Calu3 (cell line): ENCODE measurements around the gene EGR1. TPM values are rescaled to one million over a fixed set of nuclear protein-coding genes. Genes with fewer than 3 reads are reported as not detected.
A peak's percentile ranks its signal among the peaks of the same experiment; 100 is the strongest.

ENCODE experiments used
- BruUV-seq: library from RNA; stranded (reverse); fragments of 400-500 nt; replicated peaks from 2 replicates; lab custom pipeline; 2021; lab: Mats Ljungman, UMichigan
- CTCF ChIA-PET: fragments of 300-600 bp; sonication (Branson Sonifier 250); formaldehyde crosslinking; loops from one replicate; lab custom pipeline; 2022; ENCODE audit warnings: antibody characterized with exemption; lab: Charles Lee
- DNase-seq: peaks from one replicate; pipeline ENCODE4 v3.0.0; 2022
- H3K27ac Mint-ChIP-seq: one replicate; pipeline ENCODE4 v1.8.0; 2022; ENCODE audit warnings: mixed read lengths; ENCODE audit not compliant: unreplicated experiment
- H3K27me3 Mint-ChIP-seq: one replicate; pipeline ENCODE4 v1.8.0; 2022; ENCODE audit warnings: mixed read lengths; ENCODE audit not compliant: unreplicated experiment
- H3K36me3 Mint-ChIP-seq: one replicate; pipeline ENCODE4 v1.8.0; 2022; ENCODE audit warnings: mild to moderate bottlenecking, moderate library complexity, mixed read lengths; ENCODE audit not compliant: insufficient read depth, unreplicated experiment
- H3K4me1 Mint-ChIP-seq: one replicate; pipeline ENCODE4 v1.8.0; 2022; ENCODE audit warnings: mild to moderate bottlenecking, low read depth, mixed read lengths; ENCODE audit not compliant: unreplicated experiment
- H3K4me3 Mint-ChIP-seq: one replicate; pipeline ENCODE4 v1.8.0; 2022; ENCODE audit warnings: mild to moderate bottlenecking, low read depth, moderate library complexity, mixed read lengths; ENCODE audit not compliant: unreplicated experiment
- H3K9me3 Mint-ChIP-seq: one replicate; pipeline ENCODE4 v1.8.0; 2022; ENCODE audit warnings: low read depth, mixed read lengths; ENCODE audit not compliant: unreplicated experiment
- CTCF ChIP-seq: fragments of 200-600 bp; IDR thresholded peaks from one replicate; pipeline ENCODE4 v1.8.0; 2022; ENCODE audit warnings: antibody characterized with exemption; ENCODE audit not compliant: unreplicated experiment
- intact Hi-C: fragments of 100-400 bp; cut with micrococcal nuclease; formaldehyde crosslinking; loops from one replicate; pipeline ENCODE4 v1.10.0; 2022; ENCODE audit not compliant: unreplicated experiment
- total RNA-seq: library from RNA; stranded (reverse); gene quantifications from 2 replicates; pipeline ENCODE4 v1.2.3, GENCODE V29; 2022

EGR1 gene
- total RNA-seq, 1 experiment from 2014 or later, result 97.0 TPM

GRCh38 chr5:138466900-138467710 lies 1.8 kb downstream of the EGR1 start:
- no peak for TF ChIP-seq CTCF

GRCh38 chr5:138467711-138468132 lies 2.4 kb downstream of the EGR1 start:
- H3K36me3 Mint-ChIP-seq, result peaks cover 91% of the 10 kb centered on the region
- CTCF ChIA-PET, result no interaction called here
- peak overlapping the region; percentile 78 for H3K4me3 Mint-ChIP-seq
- peak; percentile 44 for DNase-seq
- intact Hi-C loops, result loop anchor here (5.0 to 10.0 kb wide), 2 partner anchors 35 to 77 kb away; partner anchors contain the start of gene ETF1
- H3K9me3 Mint-ChIP-seq, result no peaks in the 10 kb centered on the region
- H3K4me1 Mint-ChIP-seq, result peaks cover 33% of the 10 kb centered on the region
- H3K27ac Mint-ChIP-seq, result peak overlapping the region; percentile 92
- BruUV-seq, result TSS peak; percentile 30
- no peak for TF ChIP-seq CTCF
- H3K27me3 Mint-ChIP-seq, result peaks cover 28% of the 10 kb centered on the region

More at GRCh38 chr5:138466900-138467710, 1.8 kb downstream of the EGR1 start:
- CTCF ChIA-PET, result no interaction called here
- H3K27me3 Mint-ChIP-seq, result peaks cover 28% of the 10 kb centered on the region
- no TSS peak for BruUV-seq
- intact Hi-C loops, result loop anchor here (5.0 to 10.0 kb wide), 2 partner anchors 35 to 78 kb away; partner anchors contain the start of gene ETF1
- peak overlapping the region; percentile 78 for H3K4me3 Mint-ChIP-seq
- peaks cover 33% of the 10 kb centered on the region for H3K4me1 Mint-ChIP-seq
- no peaks in the 10 kb centered on the region for H3K9me3 Mint-ChIP-seq
- peak overlapping the region; percentile 92 for H3K27ac Mint-ChIP-seq
- DNase-seq, result peak; percentile 50
- H3K36me3 Mint-ChIP-seq, result peaks cover 86% of the 10 kb centered on the region

- intact Hi-C loops, result loop anchor here (5.0 to 10.0 kb wide), 2 partner anchors 34 to 76 kb away; partner anchors contain the start of gene ETF1
- H3K36me3 Mint-ChIP-seq, result peaks cover 88% of the 10 kb centered on the region
- CTCF ChIA-PET, result no interaction called here
These were observed 3.1 kb downstream of the EGR1 start for GRCh38 chr5:138468133-138468965.

More at GRCh38 chr5:138468133-138468965, 3.1 kb downstream of the EGR1 start:
- DNase-seq, result no peak
- peak overlapping the region; percentile 78 for H3K4me3 Mint-ChIP-seq
- H3K27ac Mint-ChIP-seq, result peak overlapping the region; percentile 92
- TF ChIP-seq CTCF, result no peak
- H3K9me3 Mint-ChIP-seq, result no peaks in the 10 kb centered on the region
- no TSS peak for BruUV-seq
- H3K27me3 Mint-ChIP-seq, result peaks cover 28% of the 10 kb centered on the region
- H3K4me1 Mint-ChIP-seq, result peaks cover 33% of the 10 kb centered on the region
